ENCODE data around the gene FASTKD3. TPM values are rescaled to one million over a fixed set of nuclear protein-coding genes. Genes with fewer than 3 reads are reported as not detected.

FASTKD3 gene
- total and polyA plus RNA-seq, 11 donors: 4.3 to 11.5 (median 6.1) TPM

GRCh38 chr5:7846327-7846726 lies 22.5 kb downstream of the FASTKD3 start:
- Histone ChIP-seq H3K9me3 (no peaks in the 10 kb centered on the region), H3K27me3 (peaks cover 0 to 42% (median 32%) of the 10 kb centered on the region in 9 donors), H3K4me1 (peaks cover 0 to 20% (median 9%) of the 10 kb centered on the region in 12 donors), H3K36me3 (no peaks in the 10 kb centered on the region), H3K4me3 (no peak overlapping the region), H3K27ac (no peak overlapping the region)
- WGBS, 4 donors: 78 to 89% (median 83%) methylated on average over 5 of the region's 5 CpGs
- ATAC-seq: no peak
- intact Hi-C loops (cut with DNase I): no loop called here
- no peak for DNase-seq
- TF ChIP-seq POLR2A (IDR thresholded peaks at IDR 0.05): no peak
- TF ChIP-seq CTCF (IDR thresholded peaks at IDR 0.05): no peak

GRCh38 chr5:7845557-7845956 lies 23.3 kb downstream of the FASTKD3 start:
- DNase-seq: no peak
- intact Hi-C loops (cut with DNase I): no loop called here

GRCh38 chr5:7844901-7845300 lies 23.9 kb downstream of the FASTKD3 start:
- H3K27ac ChIP-seq: no peak overlapping the region
- TF ChIP-seq CTCF (IDR thresholded peaks at IDR 0.05) (no peak), POLR2A (IDR thresholded peaks at IDR 0.05) (no peak)
- intact Hi-C loops (cut with DNase I): no loop called here
- ATAC-seq (no peak), DNase-seq (no peak)
- H3K36me3 ChIP-seq: no peaks in the 10 kb centered on the region
- no peak overlapping the region for H3K4me3 ChIP-seq
- H3K9me3 ChIP-seq: no peaks in the 10 kb centered on the region
- peaks cover 0 to 8% (median 4%) of the 10 kb centered on the region in 12 donors for H3K4me1 ChIP-seq
- peaks cover 0 to 40% (median 19%) of the 10 kb centered on the region in 9 donors for H3K27me3 ChIP-seq

More at GRCh38 chr5:7845557-7845956, 23.3 kb downstream of the FASTKD3 start:
- no peak for ATAC-seq
- Histone ChIP-seq H3K36me3 (no peaks in the 10 kb centered on the region), H3K4me1 (peaks cover 0 to 14% (median 6%) of the 10 kb centered on the region in 12 donors), H3K4me3 (no peak overlapping the region), H3K27ac (no peak overlapping the region), H3K9me3 (no peaks in the 10 kb centered on the region), H3K27me3 (peaks cover 0 to 42% (median 24%) of the 10 kb centered on the region in 9 donors)
- TF ChIP-seq POLR2A (IDR thresholded peaks at IDR 0.05) (no peak), CTCF (IDR thresholded peaks at IDR 0.05) (no peak)
- WGBS, 4 donors: 79 to 84% (median 83%) methylated on average over 7 of the region's 7 CpGs

- TF ChIP-seq POLR2A (IDR thresholded peaks at IDR 0.05): no peak
- no peak for TF ChIP-seq CTCF (IDR thresholded peaks at IDR 0.05)
- H3K4me1 ChIP-seq: no peaks in the 10 kb centered on the region
- no peak overlapping the region for H3K4me3 ChIP-seq
- no peaks in the 10 kb centered on the region for H3K9me3 ChIP-seq
- peaks cover 0 to 22% (median 1%) of the 10 kb centered on the region in 9 donors for H3K27me3 ChIP-seq
- intact Hi-C loops (cut with DNase I): no loop called here
- H3K27ac ChIP-seq: no peak overlapping the region
- DNase-seq (no peak), ATAC-seq (no peak)
- 65 to 73% (median 71%) methylated on average over 2 of the region's 2 CpGs for WGBS, 4 donors
- no peaks in the 10 kb centered on the region for H3K36me3 ChIP-seq
Measured at GRCh38 chr5:7842531-7842930, 26.3 kb downstream of the FASTKD3 start.
